Activated CD4-positive, alpha-beta T cell treated with anti-CD3 and anti-CD28 coated beads, Interleukin-2, amount 10 ng/mL, durations not matched to agents 7 days and 5 days (primary cell): Measurements from ENCODE around the gene DPCD. TPM values are rescaled to one million over a fixed set of nuclear protein-coding genes. Genes with fewer than 3 reads are reported as not detected.
"Not testable (repeated sequence)": the region's sequence is repeated elsewhere in the genome, so short reads cannot be mapped to it uniquely, and the experiment has no call there.

ENCODE experiments used
- CTCF ChIA-PET: fragments of 350-600 bp; sonication (Branson Sonifier 250); formaldehyde crosslinking; loops from one replicate; lab custom pipeline; 2021; ENCODE audit warnings: antibody characterized with exemption; lab: Charles Lee
- POLR2A ChIA-PET: fragments of 350-600 bp; sonication (Branson Sonifier 250); formaldehyde crosslinking; loops from one replicate; lab custom pipeline; 2021; ENCODE audit warnings: antibody characterized with exemption; lab: Charles Lee
- DNase-seq: peaks from one replicate; pipeline ENCODE4 v3.0.0-alpha.2; 2020
- H3K27ac Mint-ChIP-seq: one replicate; pipeline ENCODE4 v1.8.0; 2021; ENCODE audit warnings: mild to moderate bottlenecking, moderate library complexity, mixed read lengths
- H3K27me3 Mint-ChIP-seq: one replicate; pipeline ENCODE4 v1.8.0; 2021; ENCODE audit warnings: mixed read lengths
- H3K36me3 Mint-ChIP-seq: one replicate; pipeline ENCODE4 v1.8.0; 2021; ENCODE audit warnings: low read depth, mixed read lengths
- H3K4me1 Mint-ChIP-seq: one replicate; pipeline ENCODE4 v1.8.0; 2021; ENCODE audit warnings: mixed read lengths
- H3K4me3 Mint-ChIP-seq: one replicate; pipeline ENCODE4 v1.8.0; 2021; ENCODE audit warnings: mild to moderate bottlenecking, moderate library complexity, mixed read lengths
- H3K9me3 Mint-ChIP-seq: one replicate; pipeline ENCODE4 v1.8.0; 2021; ENCODE audit warnings: mixed read lengths
- total RNA-seq, 2 experiments: library from RNA; stranded (reverse); gene quantifications; one replicate each; pipeline ENCODE4 v1.2.3, GENCODE V29; 2021

DPCD gene
- total RNA-seq, 2 experiments from 2014 or later = 2.9 to 3.1 TPM

GRCh38 chr10:101578192-101578591, 9.9 kb upstream of the DPCD start:
- DNase-seq = no peak
- Mint-ChIP-seq H3K36me3 (no peaks in the 10 kb centered on the region), H3K27ac (no peak overlapping the region), H3K4me3 (no peak overlapping the region), H3K27me3 (no peaks in the 10 kb centered on the region), H3K4me1 (no peaks in the 10 kb centered on the region), H3K9me3 (no peaks in the 10 kb centered on the region)
- ChIA-PET POLR2A (no interaction called here), CTCF (interaction anchor here (1.5 to 2.1 kb wide), 2 partner anchors 10 to 203 kb away, joined by 4 to 5 read pairs; partner anchors contain the start of genes DPCD and POLL)

- Mint-ChIP-seq H3K4me3 (no peak overlapping the region), H3K27ac (no peak overlapping the region), H3K4me1 (no peaks in the 10 kb centered on the region), H3K36me3 (no peaks in the 10 kb centered on the region), H3K27me3 (no peaks in the 10 kb centered on the region), H3K9me3 (no peaks in the 10 kb centered on the region)
- no peak for DNase-seq
- ChIA-PET CTCF (interaction anchor here (1.5 to 2.1 kb wide), 2 partner anchors 9 to 202 kb away, joined by 4 to 5 read pairs; partner anchors contain the start of genes DPCD and POLL), POLR2A (no interaction called here)
Observed at GRCh38 chr10:101578803-101579515, 9.2 kb upstream of the DPCD start.

GRCh38 chr10:101579516-101579870, 8.6 kb upstream of the DPCD start:
- H3K27ac Mint-ChIP-seq = no peak overlapping the region
- H3K9me3 Mint-ChIP-seq = no peaks in the 10 kb centered on the region
- CTCF ChIA-PET = interaction anchor here (2.1 to 3.9 kb wide), 2 partner anchors 8 to 9 kb away, joined by 5 to 21 read pairs; partner anchors contain the start of genes DPCD and POLL
- H3K4me1 Mint-ChIP-seq = no peaks in the 10 kb centered on the region
- POLR2A ChIA-PET = no interaction called here
- no peak for DNase-seq
- H3K36me3 Mint-ChIP-seq = peaks cover 3% of the 10 kb centered on the region
- no peak overlapping the region for H3K4me3 Mint-ChIP-seq
- H3K27me3 Mint-ChIP-seq = no peaks in the 10 kb centered on the region

- Mint-ChIP-seq H3K36me3 (peaks cover 3% of the 10 kb centered on the region), H3K4me1 (peaks cover 3% of the 10 kb centered on the region), H3K9me3 (no peaks in the 10 kb centered on the region), H3K27ac (peak overlapping the region; percentile 46), H3K27me3 (no peaks in the 10 kb centered on the region), H3K4me3 (no peak overlapping the region)
- ChIA-PET CTCF (interaction anchor here (0.7 to 3.9 kb wide), 3 partner anchors 10 to 178 kb away, joined by 3 to 21 read pairs (median 3); no protein-coding TSS in a partner anchor), POLR2A (interaction anchor here (0.6 kb wide), 1 partner anchor 61 kb away, joined by 11 read pairs; no protein-coding TSS in a partner anchor)
- no peak for DNase-seq
Observed at GRCh38 chr10:101580486-101581399, 7.4 kb upstream of the DPCD start.

GRCh38 chr10:101585841-101586240, 2.3 kb upstream of the DPCD start:
- Mint-ChIP-seq H3K4me3 (peak overlapping the region; percentile 30), H3K36me3 (peaks cover 3% of the 10 kb centered on the region), H3K9me3 (no peaks in the 10 kb centered on the region), H3K4me1 (peaks cover 26% of the 10 kb centered on the region), H3K27me3 (peaks cover 2% of the 10 kb centered on the region), H3K27ac (no peak overlapping the region)
- ChIA-PET POLR2A (no interaction called here), CTCF (interaction anchor here (1.3 to 1.7 kb wide), 3 partner anchors 10 to 14 kb away, joined by 3 read pairs; no protein-coding TSS in a partner anchor)
- DNase-seq = no peak

- CTCF ChIA-PET = interaction anchor here (0.6 to 1.8 kb wide), 3 partner anchors 10 to 1592 kb away, joined by 3 to 5 read pairs (median 4); no protein-coding TSS in a partner anchor
- H3K9me3 Mint-ChIP-seq = no peaks in the 10 kb centered on the region
- H3K27me3 Mint-ChIP-seq = peaks cover 2% of the 10 kb centered on the region
- peaks cover 3% of the 10 kb centered on the region for H3K36me3 Mint-ChIP-seq
- H3K4me3 Mint-ChIP-seq = peak overlapping the region; percentile 92
- POLR2A ChIA-PET = no interaction called here
- DNase-seq = no peak
- peaks cover 26% of the 10 kb centered on the region for H3K4me1 Mint-ChIP-seq
- no peak overlapping the region for H3K27ac Mint-ChIP-seq
Observed at GRCh38 chr10:101588879-101589278, 758 bp downstream of the DPCD start.

GRCh38 chr10:101593331-101593730, 5.2 kb downstream of the DPCD start:
- DNase-seq, H3K27ac Mint-ChIP-seq, H3K36me3 Mint-ChIP-seq, H3K9me3 Mint-ChIP-seq, POLR2A ChIA-PET, H3K4me1 Mint-ChIP-seq, H3K27me3 Mint-ChIP-seq, H3K4me3 Mint-ChIP-seq: not testable (repeated sequence)
- CTCF ChIA-PET = interaction anchor here (1.5 kb wide), 1 partner anchor 188 kb away, joined by 4 read pairs; no protein-coding TSS in a partner anchor

GRCh38 chr10:101595591-101596433, 7.7 kb downstream of the DPCD start:
- H3K27ac Mint-ChIP-seq = no peak overlapping the region
- no peak for DNase-seq
- ChIA-PET POLR2A (no interaction called here), CTCF (interaction anchor here (0.8 to 1.1 kb wide), 2 partner anchors 11 to 15 kb away, joined by 3 read pairs; no protein-coding TSS in a partner anchor)
- no peak overlapping the region for H3K4me3 Mint-ChIP-seq
- H3K36me3 Mint-ChIP-seq = no peaks in the 10 kb centered on the region
- no peaks in the 10 kb centered on the region for H3K4me1 Mint-ChIP-seq
- H3K27me3 Mint-ChIP-seq = no peaks in the 10 kb centered on the region
- H3K9me3 Mint-ChIP-seq = no peaks in the 10 kb centered on the region

GRCh38 chr10:101597091-101597900, 9.2 kb downstream of the DPCD start:
- POLR2A ChIA-PET = no interaction called here
- no peak for DNase-seq
- CTCF ChIA-PET = interaction anchor here (0.9 to 2.0 kb wide), 3 partner anchors 12 to 183 kb away, joined by 3 to 7 read pairs (median 3); no protein-coding TSS in a partner anchor
- Mint-ChIP-seq H3K36me3 (no peaks in the 10 kb centered on the region), H3K27ac (no peak overlapping the region), H3K27me3 (no peaks in the 10 kb centered on the region), H3K4me1 (no peaks in the 10 kb centered on the region), H3K4me3 (no peak overlapping the region), H3K9me3 (no peaks in the 10 kb centered on the region)

GRCh38 chr10:101601541-101601940, 13.4 kb downstream of the DPCD start:
- POLR2A ChIA-PET = no interaction called here
- Mint-ChIP-seq H3K27me3 (no peaks in the 10 kb centered on the region), H3K4me1 (no peaks in the 10 kb centered on the region), H3K4me3 (no peak overlapping the region), H3K27ac (no peak overlapping the region), H3K9me3 (no peaks in the 10 kb centered on the region), H3K36me3 (no peaks in the 10 kb centered on the region)
- CTCF ChIA-PET = interaction anchor here (1.8 to 2.0 kb wide), 2 partner anchors 12 to 180 kb away, joined by 4 to 30 read pairs; partner anchors contain the start of gene NPM3
- no peak for DNase-seq

GRCh38 chr10:101602761-101603398, 14.8 kb downstream of the DPCD start:
- DNase-seq = peak; percentile 78
- Mint-ChIP-seq H3K27me3 (no peaks in the 10 kb centered on the region), H3K27ac (no peak overlapping the region), H3K9me3 (no peaks in the 10 kb centered on the region), H3K36me3 (no peaks in the 10 kb centered on the region), H3K4me3 (no peak overlapping the region), H3K4me1 (no peaks in the 10 kb centered on the region)
- POLR2A ChIA-PET = interaction anchor here (1.0 kb wide), 1 partner anchor 20 kb away, joined by 3 read pairs; no protein-coding TSS in a partner anchor
- CTCF ChIA-PET = interaction anchor here (0.5 to 2.0 kb wide), 9 partner anchors 8 to 1290 kb away, joined by 3 to 30 read pairs (median 4); partner anchors contain the start of gene NPM3
